BLaER1 (cell line): ENCODE results near the gene PSME2.

Experiments
- H3K27ac ChIP-seq: shearing (Covaris generic); formaldehyde crosslinking; 2 replicates; pipeline ENCODE4 v1.8.1; 2022
- H3K27me3 ChIP-seq: shearing (Covaris generic); formaldehyde crosslinking; 2 replicates; pipeline ENCODE4 v1.8.1; 2022
- H3K36me3 ChIP-seq: shearing (Covaris generic); formaldehyde crosslinking; 2 replicates; pipeline ENCODE4 v1.8.1; 2022
- H3K4me1 ChIP-seq: shearing (Covaris generic); formaldehyde crosslinking; 2 replicates; pipeline ENCODE4 v1.8.1; 2022
- H3K4me2 ChIP-seq: shearing (Covaris generic); formaldehyde crosslinking; 2 replicates; pipeline ENCODE4 v1.8.1; 2022
- H3K4me3 ChIP-seq: shearing (Covaris generic); formaldehyde crosslinking; 2 replicates; pipeline ENCODE4 v1.8.1; 2022
- H3K9ac ChIP-seq: shearing (Covaris generic); formaldehyde crosslinking; 2 replicates; pipeline ENCODE4 v1.8.1; 2022
- H3K9me3 ChIP-seq: shearing (Covaris generic); formaldehyde crosslinking; 2 replicates; pipeline ENCODE4 v1.8.1; 2022
- H4K20me1 ChIP-seq: shearing (Covaris generic); formaldehyde crosslinking; 2 replicates; pipeline ENCODE4 v1.8.1; 2022
- Cebpa-rat ChIP-seq: shearing (Covaris generic); IDR thresholded peaks from 2 replicates; pipeline ENCODE4 v1.8.1; 2022

PSME2 gene

GRCh38 chr14:24157331-24157730 is 10.9 kb upstream of the PSME2 start:
- no peak overlapping the region for H3K4me2 ChIP-seq
- H3K27ac ChIP-seq = no peak overlapping the region
- no peaks in the 10 kb centered on the region for H3K27me3 ChIP-seq
- H3K4me3 ChIP-seq = no peak overlapping the region
- H3K36me3 ChIP-seq = peaks cover 82% of the 10 kb centered on the region
- H3K4me1 ChIP-seq = peaks cover 19% of the 10 kb centered on the region
- no peaks in the 10 kb centered on the region for H3K9me3 ChIP-seq
- no peak for TF ChIP-seq Cebpa-rat
- no peak overlapping the region for H3K9ac ChIP-seq
- H4K20me1 ChIP-seq = no peaks in the 10 kb centered on the region

- no peaks in the 10 kb centered on the region for H3K27me3 ChIP-seq
- H3K4me2 ChIP-seq = no peak overlapping the region
- no peaks in the 10 kb centered on the region for H4K20me1 ChIP-seq
- no peak overlapping the region for H3K9ac ChIP-seq
- H3K9me3 ChIP-seq = no peaks in the 10 kb centered on the region
- no peak for TF ChIP-seq Cebpa-rat
- H3K4me3 ChIP-seq = no peak overlapping the region
- H3K4me1 ChIP-seq = peaks cover 14% of the 10 kb centered on the region
- H3K36me3 ChIP-seq = peaks cover 87% of the 10 kb centered on the region
- no peak overlapping the region for H3K27ac ChIP-seq
These were observed 10.4 kb upstream of the PSME2 start for GRCh38 chr14:24156840-24157239.

GRCh38 chr14:24155100-24155499 is 8.7 kb upstream of the PSME2 start:
- TF ChIP-seq Cebpa-rat = no peak
- Histone ChIP-seq H3K4me1 (peaks cover under 1% of the 10 kb centered on the region; the same call in 1 of the 2 replicates), H3K4me2 (no peak overlapping the region), H3K9ac (no peak overlapping the region), H3K36me3 (peaks cover 96% of the 10 kb centered on the region), H3K9me3 (no peaks in the 10 kb centered on the region), H3K27ac (peak overlapping the region; percentile 3; the same call in 1 of the 2 replicates), H4K20me1 (no peaks in the 10 kb centered on the region), H3K27me3 (no peaks in the 10 kb centered on the region), H3K4me3 (no peak overlapping the region)

GRCh38 chr14:24151404-24152080 is 5.1 kb upstream of the PSME2 start:
- peaks cover 13% of the 10 kb centered on the region for H3K4me1 ChIP-seq
- no peak for TF ChIP-seq Cebpa-rat
- peaks cover 79% of the 10 kb centered on the region for H3K36me3 ChIP-seq
- no peak overlapping the region for H3K27ac ChIP-seq
- no peak overlapping the region for H3K9ac ChIP-seq
- H3K27me3 ChIP-seq = no peaks in the 10 kb centered on the region
- peaks cover 20% of the 10 kb centered on the region for H4K20me1 ChIP-seq
- no peaks in the 10 kb centered on the region for H3K9me3 ChIP-seq
- H3K4me3 ChIP-seq = no peak overlapping the region
- H3K4me2 ChIP-seq = no peak overlapping the region

- H3K4me2 ChIP-seq = no peak overlapping the region
- no peaks in the 10 kb centered on the region for H3K27me3 ChIP-seq
- no peak overlapping the region for H3K27ac ChIP-seq
- peaks cover 13% of the 10 kb centered on the region for H3K4me1 ChIP-seq
- peaks cover 20% of the 10 kb centered on the region for H4K20me1 ChIP-seq
- H3K9me3 ChIP-seq = no peaks in the 10 kb centered on the region
- no peak overlapping the region for H3K9ac ChIP-seq
- no peak for TF ChIP-seq Cebpa-rat
- H3K4me3 ChIP-seq = no peak overlapping the region
- peaks cover 74% of the 10 kb centered on the region for H3K36me3 ChIP-seq
These were observed 4.6 kb upstream of the PSME2 start for GRCh38 chr14:24150993-24151392.

- Histone ChIP-seq H4K20me1 (peaks cover 20% of the 10 kb centered on the region), H3K27me3 (no peaks in the 10 kb centered on the region)
These were observed 4.2 kb upstream of the PSME2 start for GRCh38 chr14:24150567-24150966.

GRCh38 chr14:24150061-24150460 is 3.7 kb upstream of the PSME2 start:
- Histone ChIP-seq H3K4me2 (no peak overlapping the region), H3K9me3 (no peaks in the 10 kb centered on the region), H3K27ac (no peak overlapping the region), H4K20me1 (peaks cover 20% of the 10 kb centered on the region), H3K4me1 (peaks cover 22% of the 10 kb centered on the region), H3K4me3 (no peak overlapping the region), H3K36me3 (peaks cover 66% of the 10 kb centered on the region), H3K9ac (no peak overlapping the region), H3K27me3 (no peaks in the 10 kb centered on the region)
- no peak for TF ChIP-seq Cebpa-rat

More at GRCh38 chr14:24150567-24150966, 4.2 kb upstream of the PSME2 start:
- no peak for TF ChIP-seq Cebpa-rat
- H3K4me3 ChIP-seq = no peak overlapping the region
- peaks cover 70% of the 10 kb centered on the region for H3K36me3 ChIP-seq
- H3K9ac ChIP-seq = no peak overlapping the region
- no peak overlapping the region for H3K4me2 ChIP-seq
- no peaks in the 10 kb centered on the region for H3K9me3 ChIP-seq
- peaks cover 17% of the 10 kb centered on the region for H3K4me1 ChIP-seq
- H3K27ac ChIP-seq = no peak overlapping the region

GRCh38 chr14:24149302-24149969 is 3.0 kb upstream of the PSME2 start:
- Histone ChIP-seq H3K27me3 (no peaks in the 10 kb centered on the region), H3K4me1 (peaks cover 28% of the 10 kb centered on the region), H3K27ac (no peak overlapping the region), H3K4me3 (no peak overlapping the region), H3K9me3 (no peaks in the 10 kb centered on the region), H3K4me2 (no peak overlapping the region), H3K9ac (peak overlapping the region; percentile 41; the same call in 1 of the 2 replicates), H3K36me3 (peaks cover 66% of the 10 kb centered on the region), H4K20me1 (peaks cover 20% of the 10 kb centered on the region)
- no peak for TF ChIP-seq Cebpa-rat

- Histone ChIP-seq H4K20me1 (peaks cover 20% of the 10 kb centered on the region), H3K4me1 (peaks cover 43% of the 10 kb centered on the region), H3K36me3 (peaks cover 68% of the 10 kb centered on the region), H3K4me3 (peak overlapping the region; percentile 100), H3K27ac (peak overlapping the region; percentile 89), H3K27me3 (no peaks in the 10 kb centered on the region), H3K9me3 (no peaks in the 10 kb centered on the region), H3K4me2 (peak overlapping the region; percentile 99), H3K9ac (peak overlapping the region; percentile 92)
- no peak for TF ChIP-seq Cebpa-rat
These were observed 1.5 kb upstream of the PSME2 start for GRCh38 chr14:24147761-24148428.
